Measurements from ENCODE around the gene PDZRN4.

Gene PDZRN4

DNA sequence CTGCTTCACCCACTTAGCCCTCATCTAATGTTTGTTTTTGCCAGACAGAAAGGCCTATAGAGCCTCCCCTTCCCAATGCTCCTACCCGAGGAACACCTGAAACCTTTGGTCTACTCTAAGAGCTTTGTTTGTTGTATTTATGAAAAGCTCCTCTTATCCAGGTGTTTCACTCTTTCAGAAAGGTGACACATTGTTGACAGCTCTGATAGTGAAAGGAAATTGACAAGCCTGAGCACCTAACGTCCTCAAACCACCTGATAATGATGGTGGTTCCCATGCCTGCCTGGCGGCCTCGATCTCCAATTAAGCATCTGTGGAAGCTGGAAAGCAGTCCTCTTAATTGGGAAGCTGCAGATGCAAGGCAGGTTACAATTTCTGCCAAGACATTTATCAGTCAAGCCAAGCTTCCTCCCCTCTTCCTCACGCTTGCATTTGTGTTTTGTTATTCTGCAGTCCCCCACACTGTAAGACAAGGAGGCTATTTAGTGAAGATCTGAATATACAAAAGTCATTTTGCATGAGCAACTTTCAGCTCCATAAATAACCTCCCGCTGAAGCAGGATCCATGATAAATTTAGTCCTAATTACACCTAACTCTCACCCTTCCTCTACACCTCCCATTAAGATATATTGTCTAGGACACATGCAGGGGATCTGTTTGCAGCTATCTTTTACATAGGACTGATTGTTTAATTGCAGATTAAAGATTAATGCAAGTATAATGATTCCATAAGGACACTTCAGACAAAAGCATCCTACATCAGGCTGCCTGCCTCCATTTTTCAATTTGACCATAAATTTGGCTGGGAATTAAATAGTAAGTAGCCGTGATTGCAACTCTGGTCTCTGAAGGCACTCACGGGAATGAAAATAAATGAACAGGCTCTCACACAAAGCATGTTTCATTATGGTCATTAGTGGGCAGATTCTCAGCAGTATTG, 288.6 kb downstream of the PDZRN4 start:
- TF ChIP-seq, protein P1, sequence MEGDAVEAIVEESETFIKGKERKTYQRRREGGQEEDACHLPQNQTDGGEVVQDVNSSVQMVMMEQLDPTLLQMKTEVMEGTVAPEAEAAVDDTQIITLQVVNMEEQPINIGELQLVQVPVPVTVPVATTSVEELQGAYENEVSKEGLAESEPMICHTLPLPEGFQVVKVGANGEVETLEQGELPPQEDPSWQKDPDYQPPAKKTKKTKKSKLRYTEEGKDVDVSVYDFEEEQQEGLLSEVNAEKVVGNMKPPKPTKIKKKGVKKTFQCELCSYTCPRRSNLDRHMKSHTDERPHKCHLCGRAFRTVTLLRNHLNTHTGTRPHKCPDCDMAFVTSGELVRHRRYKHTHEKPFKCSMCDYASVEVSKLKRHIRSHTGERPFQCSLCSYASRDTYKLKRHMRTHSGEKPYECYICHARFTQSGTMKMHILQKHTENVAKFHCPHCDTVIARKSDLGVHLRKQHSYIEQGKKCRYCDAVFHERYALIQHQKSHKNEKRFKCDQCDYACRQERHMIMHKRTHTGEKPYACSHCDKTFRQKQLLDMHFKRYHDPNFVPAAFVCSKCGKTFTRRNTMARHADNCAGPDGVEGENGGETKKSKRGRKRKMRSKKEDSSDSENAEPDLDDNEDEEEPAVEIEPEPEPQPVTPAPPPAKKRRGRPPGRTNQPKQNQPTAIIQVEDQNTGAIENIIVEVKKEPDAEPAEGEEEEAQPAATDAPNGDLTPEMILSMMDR (IDR thresholded peaks at IDR 0.05; ENCODE audit: low read depth, low read length), result no peak
- DNase-seq (ENCODE audit: low read depth in 2 of 2), result no peak
- H3K4me3 ChIP-seq (replicated peaks in 1 of 2; ENCODE audit: low read depth in 2 of 2, low read length in 2 of 2), result no peak overlapping the region

DNA sequence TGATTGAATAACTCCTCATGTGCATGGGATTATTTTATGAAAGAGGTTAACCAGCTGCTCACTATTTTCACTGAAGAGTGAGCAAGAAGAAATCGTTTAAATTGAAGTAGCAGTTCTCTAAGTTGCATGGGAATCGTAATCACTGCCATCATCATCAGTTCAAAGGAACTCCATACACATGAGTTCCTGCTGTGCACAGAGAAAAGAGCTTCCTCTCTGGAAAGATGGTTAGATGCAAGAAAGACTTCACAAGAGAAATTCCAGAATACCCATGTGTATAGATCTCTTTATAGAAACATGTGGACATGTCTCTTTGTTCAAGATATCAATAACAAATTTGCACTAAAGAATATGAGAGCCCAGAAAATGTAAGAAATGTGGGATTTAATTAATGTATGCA, 291.3 kb downstream of the PDZRN4 start:
- TF ChIP-seq, protein P1 (IDR thresholded peaks at IDR 0.05; ENCODE audit: low read depth, low read length), result no peak
- no peak overlapping the region for H3K4me3 ChIP-seq (replicated peaks in 1 of 2; ENCODE audit: low read depth in 2 of 2, low read length in 2 of 2)
- no peak for DNase-seq (ENCODE audit: low read depth in 2 of 2)

DNA sequence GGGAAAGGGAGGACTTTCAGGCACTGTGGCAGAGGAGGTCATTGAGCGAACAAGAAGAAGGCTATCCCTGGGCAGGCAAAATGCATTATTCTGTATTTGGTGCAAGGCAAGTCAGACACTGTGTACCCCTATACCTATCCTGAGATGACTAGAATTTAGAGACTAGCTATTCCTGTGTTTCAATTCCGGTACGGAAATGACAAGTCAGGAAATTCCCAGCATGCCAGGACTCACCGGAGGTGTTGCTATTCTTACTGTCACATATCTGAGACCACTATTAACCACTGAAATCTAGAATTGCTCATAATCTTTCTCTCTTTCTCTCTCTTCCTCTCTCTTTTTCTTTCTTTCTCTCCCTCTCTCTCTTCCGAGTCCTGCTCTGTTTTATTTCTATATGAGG, 297.1 kb downstream of the PDZRN4 start:
- DNase-seq (ENCODE audit: low read depth in 2 of 2), result peak; percentile 2 to 3
- TF ChIP-seq, protein P1 (IDR thresholded peaks at IDR 0.05; ENCODE audit: low read depth, low read length), result no peak
- no peak overlapping the region for H3K4me3 ChIP-seq (replicated peaks in 1 of 2; ENCODE audit: low read depth in 2 of 2, low read length in 2 of 2)

DNA sequence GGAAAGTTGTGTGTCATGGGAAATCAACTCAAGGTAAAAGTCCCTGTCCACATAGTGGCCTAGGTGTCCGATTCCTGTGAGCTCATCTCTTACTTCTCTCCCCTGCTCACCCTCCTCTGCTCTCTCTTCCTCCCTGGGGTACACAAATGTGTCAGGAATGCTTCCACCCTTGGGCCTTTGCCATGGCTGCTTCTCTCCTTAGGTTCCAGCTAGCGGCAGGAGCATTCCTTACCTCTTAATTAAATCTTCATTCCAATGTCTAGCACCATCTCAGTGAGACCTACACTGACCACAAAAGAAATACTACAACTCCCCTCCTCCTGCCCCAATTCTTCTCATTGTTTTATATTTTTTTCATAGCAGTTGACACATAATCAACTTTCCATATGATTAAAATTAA, 298.6 kb downstream of the PDZRN4 start:
- peak; percentile 3 to 9 for DNase-seq (ENCODE audit: low read depth in 2 of 2)
- H3K4me3 ChIP-seq (replicated peaks in 1 of 2; ENCODE audit: low read depth in 2 of 2, low read length in 2 of 2), result no peak overlapping the region
- TF ChIP-seq, protein P1 (IDR thresholded peaks at IDR 0.05; ENCODE audit: low read depth, low read length), result no peak

DNA sequence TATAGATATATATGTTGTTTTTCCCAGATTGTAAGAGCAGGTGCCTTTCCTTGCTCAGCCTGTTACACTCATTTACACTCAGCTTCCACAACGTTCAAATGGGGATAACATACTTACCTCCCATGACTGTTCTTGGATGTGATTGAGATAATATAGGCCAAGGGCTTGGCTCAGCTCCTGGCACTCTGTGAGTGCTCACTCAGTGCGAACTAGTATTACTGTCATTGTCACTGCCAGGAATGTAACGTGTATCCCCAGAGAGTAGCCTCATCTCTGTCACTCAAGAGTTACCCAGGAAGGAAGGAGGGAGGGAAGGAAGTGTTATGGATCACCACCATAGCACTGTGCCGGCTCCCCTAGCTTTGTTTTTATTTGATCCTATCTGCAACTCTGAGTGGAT, 307.9 kb downstream of the PDZRN4 start:
- no peak for DNase-seq (ENCODE audit: low read depth in 2 of 2)
- TF ChIP-seq, protein P1 (IDR thresholded peaks at IDR 0.05; ENCODE audit: low read depth, low read length), result no peak

DNA sequence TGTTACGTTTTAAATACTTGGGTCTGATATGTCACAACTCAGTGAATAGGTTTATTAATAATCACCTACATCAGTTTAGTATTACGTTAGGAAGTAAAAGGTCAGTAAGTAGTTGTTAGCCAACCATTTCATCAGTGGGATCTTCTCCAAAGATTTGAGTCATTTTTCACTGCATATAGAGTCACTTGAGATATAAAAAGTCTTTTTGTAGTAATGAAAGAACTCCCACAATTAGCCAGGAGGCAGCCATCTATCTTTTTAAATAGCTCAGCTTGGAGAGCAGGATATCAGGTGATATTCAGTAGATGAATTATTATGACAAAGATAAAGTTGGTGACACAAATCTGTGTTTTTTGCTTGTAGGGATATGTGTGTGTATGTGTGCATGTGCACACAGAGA, 309.3 kb downstream of the PDZRN4 start:
- TF ChIP-seq, protein P1 (IDR thresholded peaks at IDR 0.05; ENCODE audit: low read depth, low read length), result no peak
- DNase-seq (ENCODE audit: low read depth in 2 of 2), result no peak
- no peak overlapping the region for H3K4me3 ChIP-seq (replicated peaks in 1 of 2; ENCODE audit: low read depth in 2 of 2, low read length in 2 of 2)

More for the DNA sequence above, 307.9 kb downstream of the PDZRN4 start:
- H3K4me3 ChIP-seq (replicated peaks in 1 of 2; ENCODE audit: low read depth in 2 of 2, low read length in 2 of 2), result no peak overlapping the region

All from cardiac fibroblast (primary cell).